ENCODE data around the gene AIG1.

Gene AIG1

DNA sequence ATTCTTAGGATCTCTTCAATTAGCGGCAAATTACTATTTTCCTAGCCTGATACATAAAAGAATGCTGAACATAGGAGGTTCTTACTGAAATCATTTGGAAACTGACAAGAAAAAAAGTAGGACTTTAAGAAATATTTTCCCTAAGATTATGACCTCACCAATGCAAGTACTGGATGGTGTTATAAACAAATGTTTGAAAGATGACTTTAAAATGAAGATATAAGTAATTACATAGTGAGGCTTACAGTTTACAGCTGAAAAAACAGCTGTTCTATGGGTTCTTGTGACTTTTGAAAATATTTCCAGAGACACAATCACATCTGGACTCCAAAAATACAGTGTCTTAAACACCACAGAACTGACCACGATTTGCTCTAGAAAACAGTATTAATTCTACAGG is 324.9 kb downstream of the AIG1 start:
- Histone ChIP-seq H3K36me3 (ENCODE audit: control insufficient read depth, insufficient read depth, low read length) (no peaks in the 10 kb centered on the region), H2AFZ (no peak overlapping the region), H3K4me3 (ENCODE audit: low read depth, low read length) (no peak overlapping the region), H3K9me3 (ENCODE audit: control insufficient read depth, low read length) (no peaks in the 10 kb centered on the region), H3K27me3 (ENCODE audit: control insufficient read depth, insufficient read depth, low read length) (no peaks in the 10 kb centered on the region), H3K4me2 (ENCODE audit: low read length) (no peak overlapping the region), H3K4me1 (no peaks in the 10 kb centered on the region), H3K27ac (no peak overlapping the region), H3K9ac (no peak overlapping the region), H3K79me2 (no peaks in the 10 kb centered on the region)
- no peak for TF ChIP-seq CTCF (IDR thresholded peaks at IDR 0.05)

DNA sequence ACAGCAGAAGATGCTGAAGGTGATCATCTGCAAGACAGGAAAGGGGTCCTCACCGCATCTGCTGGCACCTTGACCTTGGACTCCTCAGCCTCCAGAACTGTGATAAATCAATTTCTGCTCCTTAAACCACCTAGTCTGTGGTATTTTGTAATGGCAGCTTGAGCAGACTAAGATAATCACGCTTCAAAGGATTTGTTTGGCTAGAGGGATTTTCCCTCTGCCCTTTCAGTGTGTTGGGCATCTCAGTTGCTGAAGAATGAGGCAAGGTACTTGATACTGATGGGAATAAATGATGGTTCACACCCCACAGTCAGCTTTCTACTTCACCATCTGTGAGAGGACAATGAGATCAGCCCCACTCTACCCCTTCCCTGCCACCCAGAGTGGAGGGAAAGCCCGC is 329.6 kb downstream of the AIG1 start:
- no peak overlapping the region for H3K4me3 ChIP-seq (ENCODE audit: low read depth, low read length)
- H2AFZ ChIP-seq: no peak overlapping the region
- no peaks in the 10 kb centered on the region for H3K79me2 ChIP-seq
- no peaks in the 10 kb centered on the region for H3K36me3 ChIP-seq (ENCODE audit: control insufficient read depth, insufficient read depth, low read length)
- TF ChIP-seq CTCF (IDR thresholded peaks at IDR 0.05): no peak
- no peak overlapping the region for H3K9ac ChIP-seq
- H3K27ac ChIP-seq: no peak overlapping the region
- no peaks in the 10 kb centered on the region for H3K27me3 ChIP-seq (ENCODE audit: control insufficient read depth, insufficient read depth, low read length)
- H3K4me2 ChIP-seq (ENCODE audit: low read length): no peak overlapping the region
- H3K9me3 ChIP-seq (ENCODE audit: control insufficient read depth, low read length): no peaks in the 10 kb centered on the region
- H3K4me1 ChIP-seq: no peaks in the 10 kb centered on the region

Measured in parathyroid adenoma (tissue), 2 donors.